T-cell (primary cell): ENCODE results near the gene WFDC11. TPM values are rescaled to one million over a fixed set of nuclear protein-coding genes. Genes with fewer than 3 reads are reported as not detected.
A peak's percentile ranks its signal among the peaks of the same experiment; 100 is the strongest.
"Not testable (repeated sequence)": the region's sequence is repeated elsewhere in the genome, so short reads cannot be mapped to it uniquely, and the experiment has no call there.

ENCODE experiments used
- ATAC-seq, 4 experiments: fragments of 200-7000 bp in 3 of 4; fragments of 150-1000 bp in 1 of 4; cut with Tn5 transposase; replicated peaks in 1 of 4; 1 replicate in 3 of 4; 2 replicates in 1 of 4; pipeline ENCODE4 v1.10.0; 2021; ENCODE audit warnings: moderate library complexity in 3 of 4, mild to moderate bottlenecking in 2 of 4, moderate number of reproducible peaks in 1 of 4
- CTCF ChIA-PET, 2 donors: fragments of 300-600 bp; sonication (Branson Sonifier 250); formaldehyde crosslinking; loops; one replicate each; lab custom pipeline; 2022; ENCODE audit warnings: antibody characterized with exemption in 2 of 2; lab: Charles Lee
- POLR2A ChIA-PET, 2 donors: fragments of 300-600 bp; sonication (Branson Sonifier 250); formaldehyde crosslinking; loops; one replicate each; lab custom pipeline; 2022; ENCODE audit warnings: antibody characterized with exemption in 2 of 2; lab: Charles Lee
- DNase-seq, 35 experiments: peaks; one replicate each; pipeline versions ENCODE4 v3.0.0 to v3.0.0-alpha.2; 2013 to 2023
- H3K27ac ChIP-seq: one replicate; pipeline ENCODE4 v1.5.1; 2013; ENCODE audit warnings: low read length
- H3K27me3 ChIP-seq, 2 experiments: replicated peaks in 1 of 2; 1 replicate in 1 of 2; 2 replicates in 1 of 2; pipeline versions ENCODE4 v1.6.1 to v1.7.0; 2013; ENCODE audit warnings: low read length in 1 of 2, mixed read lengths in 1 of 2; ENCODE audit not compliant: control insufficient read depth in 2 of 2, insufficient read depth in 2 of 2; ENCODE audit errors: extremely low read depth in 1 of 2
- H3K36me3 ChIP-seq, 2 donors: 1 replicate in 1 of 2; 2 replicates in 1 of 2; pipeline versions ENCODE4 v1.6.1 to v1.7.0; 2013; ENCODE audit warnings: low read length in 1 of 2; ENCODE audit not compliant: control insufficient read depth in 2 of 2, insufficient read depth in 1 of 2; ENCODE audit errors: extremely low read depth in 1 of 2
- H3K4me1 ChIP-seq, 2 experiments: 1 replicate in 1 of 2; 2 replicates in 1 of 2; pipeline versions ENCODE4 v1.6.1 to v1.7.0; 2013; ENCODE audit warnings: low read length in 2 of 2, mixed read lengths in 1 of 2; ENCODE audit not compliant: insufficient read depth in 2 of 2, control insufficient read depth in 1 of 2; ENCODE audit errors: extremely low read depth in 1 of 2
- H3K4me3 ChIP-seq, 2 donors: 1 replicate in 1 of 2; 2 replicates in 1 of 2; pipeline versions ENCODE4 v1.5.1 to v1.7.0; 2013; ENCODE audit warnings: mild to moderate bottlenecking in 2 of 2, low read length in 1 of 2, moderate library complexity in 1 of 2; ENCODE audit not compliant: control insufficient read depth in 1 of 2; ENCODE audit errors: extremely low read depth in 1 of 2
- H3K9me3 ChIP-seq: 2 replicates; pipeline ENCODE4 v1.7.0; 2013
- H3K27ac Mint-ChIP-seq, 2 donors: one replicate each; pipeline ENCODE4 v1.8.0; 2020 to 2021; ENCODE audit warnings: mild to moderate bottlenecking in 2 of 2, mixed read lengths in 2 of 2
- H3K27me3 Mint-ChIP-seq, 2 donors: one replicate each; pipeline ENCODE4 v1.8.0; 2021 to 2022; ENCODE audit warnings: mixed read lengths in 2 of 2
- H3K36me3 Mint-ChIP-seq: one replicate; pipeline ENCODE4 v1.8.0; 2021; ENCODE audit warnings: mixed read lengths
- H3K4me1 Mint-ChIP-seq, 3 donors: one replicate each; pipeline ENCODE4 v1.8.0; 2020 to 2022; ENCODE audit warnings: mixed read lengths in 3 of 3, mild to moderate bottlenecking in 1 of 3
- H3K4me3 Mint-ChIP-seq, 3 donors: one replicate each; pipeline ENCODE4 v1.8.0; 2020 to 2022; ENCODE audit warnings: mild to moderate bottlenecking in 3 of 3, mixed read lengths in 3 of 3, moderate library complexity in 3 of 3
- H3K9me3 Mint-ChIP-seq, 3 donors: one replicate each; pipeline ENCODE4 v1.8.0; 2020 to 2022; ENCODE audit warnings: mixed read lengths in 3 of 3
- WGBS: methylation state at CpG from one replicate; pipeline ENCODE4 v1.1.5; 2013; ENCODE audit warnings: missing lambda C conversion rate; ENCODE audit not compliant: insufficient coverage; 5-methylcytosine and 5-hydroxymethylcytosine counted together
- total RNA-seq, 35 experiments: library from RNA in 6 of 35; stranded (reverse) in 6 of 35; fragments of 120-200 nt in 1 of 35; gene quantifications; one replicate each; pipeline versions ENCODE4 v1.2.1 to v1.2.4 and lab custom pipeline; 2013 to 2026

The WFDC11 gene
- total RNA-seq (not detected), total RNA-seq (lab: John Stamatoyannopoulos, UW) (0 to 0.06 (median 0) reads per million in 29 experiments)
- total RNA-seq (2013) = not detected

DNA sequence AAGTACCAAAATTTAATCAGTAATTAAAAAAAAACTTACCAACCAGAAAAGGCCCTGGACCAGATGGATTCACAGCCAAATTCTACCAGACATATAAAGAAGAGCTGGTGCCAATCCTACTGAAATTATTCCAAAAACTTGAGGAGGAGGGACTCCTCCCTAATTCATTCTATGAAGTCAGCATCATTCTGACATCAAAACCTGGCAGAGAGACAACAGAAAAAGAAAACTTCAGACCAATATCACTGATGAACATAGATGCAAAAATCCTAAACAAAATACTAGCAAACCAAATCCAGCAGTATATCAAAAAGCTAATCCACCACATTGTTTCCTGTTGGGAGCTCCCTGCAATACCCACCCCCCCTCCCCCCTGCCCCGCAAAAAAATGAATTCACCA lies at the start of gene WFDC11:
TSS of gene WFDC11 (minus strand) at position 101 of the 400 bp plus-strand sequence. CDS start 19,639 bp downstream, outside the sequence.
- H3K36me3 Mint-ChIP-seq = no peaks in the 10 kb centered on the region
- no peaks in the 10 kb centered on the region for H3K9me3 ChIP-seq
- H3K27ac Mint-ChIP-seq = no peak within 1 kb of the TSS
- no CpG with 5 or more reads among the region's 1 CpG for WGBS
- H3K36me3 ChIP-seq = no peaks in the 10 kb centered on the region
- no peak within 1 kb of the TSS for H3K27ac ChIP-seq
- H3K4me3 ChIP-seq = no peak within 1 kb of the TSS
- peaks cover 25 to 43% of the 10 kb centered on the region in 2 donors for H3K27me3 Mint-ChIP-seq
- peaks cover under 1 to 4% (median 3%) of the 10 kb centered on the region in 3 donors for H3K9me3 Mint-ChIP-seq
- DNase-seq (no peak), ATAC-seq (no peak)
- no peak within 1 kb of the TSS for H3K4me3 Mint-ChIP-seq
- H3K4me1 ChIP-seq = no peaks in the 10 kb centered on the region
- ChIA-PET POLR2A (no interaction called here), CTCF (no interaction called here)
- peaks cover 0 to 9% of the 10 kb centered on the region in 2 experiments for H3K27me3 ChIP-seq
- H3K4me1 Mint-ChIP-seq = no peaks in the 10 kb centered on the region

DNA sequence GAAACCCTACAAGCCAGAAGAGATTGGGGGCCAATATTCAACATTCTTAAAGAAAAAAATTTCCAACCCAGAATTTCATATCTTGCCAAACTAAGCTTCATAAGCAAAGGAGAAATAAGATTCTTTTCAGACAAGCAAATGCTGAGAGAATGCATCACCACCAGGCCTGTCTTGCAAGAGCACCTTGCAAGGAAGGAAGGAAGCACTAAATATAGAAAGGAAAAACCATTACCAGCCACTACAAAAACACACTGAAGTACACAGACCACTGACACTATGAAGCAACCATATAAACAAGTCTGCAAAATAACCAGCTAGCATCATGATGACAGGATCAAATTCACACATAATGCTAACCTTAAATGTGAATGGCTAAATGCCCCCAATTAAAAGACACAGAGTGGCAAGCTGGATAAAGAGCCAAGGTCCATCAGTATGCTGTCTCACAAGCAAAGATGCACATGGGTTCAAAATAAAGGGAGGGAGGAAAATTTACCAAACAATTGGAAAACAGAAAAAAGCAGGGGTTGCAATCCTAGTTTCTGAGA lies 46.2 kb upstream of the WFDC11 start:
- ATAC-seq, H3K27ac ChIP-seq, H3K4me3 ChIP-seq, H3K9me3 Mint-ChIP-seq, H3K27ac Mint-ChIP-seq, CTCF ChIA-PET, H3K4me1 ChIP-seq, H3K36me3 ChIP-seq, H3K4me3 Mint-ChIP-seq, POLR2A ChIA-PET, DNase-seq, H3K9me3 ChIP-seq, H3K4me1 Mint-ChIP-seq, H3K36me3 Mint-ChIP-seq: not testable (repeated sequence)
- H3K27me3 Mint-ChIP-seq = peaks cover 30 to 50% of the 10 kb centered on the region in 2 donors
- peaks cover 0 to 13% of the 10 kb centered on the region in 2 experiments for H3K27me3 ChIP-seq

DNA sequence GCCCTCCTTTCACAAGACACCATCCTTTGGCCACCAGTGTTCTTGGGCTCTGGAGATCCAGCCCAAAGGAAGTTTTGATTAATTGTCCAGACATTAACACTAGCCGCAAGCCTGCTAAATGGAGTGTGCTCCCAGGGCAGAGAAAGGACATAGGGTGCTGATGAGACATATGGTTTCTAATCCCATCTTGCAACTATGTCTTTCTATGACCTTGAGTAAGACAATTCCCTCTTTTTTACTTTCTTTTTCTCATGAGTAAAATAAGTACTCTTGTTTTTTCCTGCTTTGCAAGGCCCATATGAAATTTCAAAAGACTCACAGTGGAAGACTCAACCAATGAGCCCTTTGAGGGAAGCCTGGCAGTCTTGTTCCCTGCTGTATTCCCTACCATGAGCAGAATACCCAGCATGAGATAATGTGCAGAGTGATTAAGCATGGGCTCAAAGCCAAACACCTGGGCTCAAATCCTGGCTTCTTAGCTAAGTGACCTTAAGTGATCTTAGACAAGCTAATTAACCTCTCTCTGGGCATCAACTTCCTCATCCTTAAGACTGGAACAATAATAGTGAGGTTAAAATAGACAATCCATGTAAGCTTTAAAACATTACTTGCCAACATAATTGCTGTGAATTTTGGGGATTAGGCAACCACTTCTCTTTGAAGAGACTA lies 35.1 kb upstream of the WFDC11 start, which contains the start of gene WFDC10B:
TSS of gene WFDC10B (minus strand) at position 51 of the 669 bp plus-strand sequence. CDS start 19,027 bp downstream, outside the sequence.
- Histone ChIP-seq H3K4me3 (no peak within 1 kb of the TSS), H3K27ac (no peak within 1 kb of the TSS), H3K36me3 (no peaks in the 10 kb centered on the region), H3K9me3 (no peaks in the 10 kb centered on the region), H3K4me1 (no peaks in the 10 kb centered on the region), H3K27me3 (peaks cover 0 to 15% of the 10 kb centered on the region in 2 experiments)
- ATAC-seq (no peak), DNase-seq (no peak)
- Mint-ChIP-seq H3K9me3 (no peaks in the 10 kb centered on the region), H3K4me3 (no peak within 1 kb of the TSS), H3K4me1 (no peaks in the 10 kb centered on the region), H3K27ac (peak within 1 kb of the TSS in 1 of 2 donors; percentile 7), H3K36me3 (no peaks in the 10 kb centered on the region), H3K27me3 (peaks cover 29 to 51% of the 10 kb centered on the region in 2 donors)
- no CpG with 5 or more reads among the region's 1 CpG for WGBS
- CTCF ChIA-PET = no interaction called here
- POLR2A ChIA-PET = no interaction called here

DNA sequence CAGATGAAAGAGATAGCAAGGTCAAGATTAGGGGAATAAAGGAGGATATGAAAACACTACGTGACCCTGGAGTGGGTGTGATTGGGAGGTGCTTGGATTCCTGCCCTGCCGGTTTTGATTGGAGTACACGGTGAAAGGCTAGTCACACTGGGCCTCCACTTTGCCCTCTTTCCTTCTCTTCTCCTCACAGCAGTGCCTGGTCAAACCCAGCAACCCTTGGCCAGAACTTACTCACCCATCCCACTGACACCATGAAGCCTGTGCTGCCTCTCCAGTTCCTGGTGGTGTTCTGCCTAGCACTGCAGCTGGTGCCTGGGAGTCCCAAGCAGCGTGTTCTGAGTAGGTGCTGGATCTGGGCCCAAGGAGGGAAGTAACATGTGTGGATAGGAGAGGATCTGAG lies 31.8 kb upstream of the WFDC11 start, which contains the start of gene WFDC13:
TSS of gene WFDC13 (plus strand) at position 166 of the 400 bp plus-strand sequence. CDS start at position 252, 86 bp downstream.
- Histone ChIP-seq H3K27ac (no peak within 1 kb of the TSS), H3K4me3 (no peak within 1 kb of the TSS), H3K4me1 (no peaks in the 10 kb centered on the region), H3K9me3 (no peaks in the 10 kb centered on the region), H3K27me3 (peaks cover 0 to 15% of the 10 kb centered on the region in 2 experiments), H3K36me3 (no peaks in the 10 kb centered on the region)
- 11% methylated on average over 1 of the region's 4 CpGs for WGBS
- no peak for ATAC-seq
- no peak for DNase-seq
- Mint-ChIP-seq H3K4me3 (no peak within 1 kb of the TSS), H3K4me1 (no peaks in the 10 kb centered on the region), H3K27ac (no peak within 1 kb of the TSS), H3K27me3 (peaks cover 19 to 26% of the 10 kb centered on the region in 2 donors), H3K9me3 (no peaks in the 10 kb centered on the region), H3K36me3 (no peaks in the 10 kb centered on the region)
- ChIA-PET POLR2A (no interaction called here), CTCF (interaction anchor here in 1 of 2 donors (0.7 kb wide), 1 partner anchor 90 kb away, joined by 4 read pairs; no protein-coding TSS in a partner anchor)

DNA sequence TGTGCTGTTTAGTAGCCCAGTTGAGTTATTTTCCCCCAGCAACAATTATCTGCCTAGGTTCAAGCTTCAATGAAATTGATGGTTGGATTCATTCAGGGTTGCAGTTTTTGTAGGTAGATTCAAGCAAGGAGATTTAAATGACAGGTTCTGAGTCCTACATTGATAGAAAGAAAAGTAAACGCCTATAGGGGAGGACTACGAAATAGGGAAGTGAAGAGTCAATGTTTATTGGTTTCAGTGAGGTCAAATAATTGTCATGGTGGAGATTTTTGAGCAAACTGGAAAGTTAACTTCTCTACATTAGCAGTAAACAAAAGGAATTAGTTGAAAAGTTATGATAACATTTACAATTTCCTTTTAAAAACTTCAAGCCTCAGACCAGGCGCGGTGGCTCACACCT lies 31.1 kb upstream of the WFDC11 start:
- no peaks in the 10 kb centered on the region for H3K4me1 Mint-ChIP-seq
- Histone ChIP-seq H3K27ac (no peak overlapping the region), H3K36me3 (no peaks in the 10 kb centered on the region), H3K9me3 (no peaks in the 10 kb centered on the region), H3K27me3 (peaks cover 0 to 12% of the 10 kb centered on the region in 2 experiments), H3K4me3 (no peak overlapping the region), H3K4me1 (no peaks in the 10 kb centered on the region)
- ChIA-PET POLR2A (no interaction called here), CTCF (no interaction called here)
- H3K9me3 Mint-ChIP-seq = no peaks in the 10 kb centered on the region
- no peak overlapping the region for H3K27ac Mint-ChIP-seq
- H3K4me3 Mint-ChIP-seq = no peak overlapping the region
- peaks cover 17 to 23% of the 10 kb centered on the region in 2 donors for H3K27me3 Mint-ChIP-seq
- DNase-seq (no peak), ATAC-seq (no peak)
- no CpG with 5 or more reads among the region's 4 CpGs for WGBS
- no peaks in the 10 kb centered on the region for H3K36me3 Mint-ChIP-seq

DNA sequence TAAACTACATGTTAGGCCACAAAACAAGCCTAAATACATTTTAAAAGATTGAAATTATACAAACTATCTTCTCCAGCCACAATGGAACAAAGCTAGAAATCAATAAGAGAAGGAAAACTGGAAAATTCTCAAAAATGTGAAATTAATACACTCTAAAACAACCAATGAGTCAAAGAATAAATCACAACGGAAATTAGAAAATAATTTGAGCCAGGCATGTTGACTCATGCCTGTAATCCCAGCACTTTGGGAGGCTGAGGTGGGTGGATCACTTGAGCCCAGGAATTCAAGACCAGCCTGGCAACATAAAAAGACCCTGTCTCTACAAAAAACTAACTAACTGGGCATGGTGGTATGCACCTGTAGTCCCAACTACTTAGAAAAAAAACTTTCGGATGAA lies 25.5 kb upstream of the WFDC11 start:
- no peak overlapping the region for H3K4me3 Mint-ChIP-seq
- peaks cover 26 to 34% of the 10 kb centered on the region in 2 donors for H3K27me3 Mint-ChIP-seq
- ChIA-PET POLR2A (no interaction called here), CTCF (no interaction called here)
- Histone ChIP-seq H3K27me3 (peaks cover 0 to 4% of the 10 kb centered on the region in 2 experiments), H3K9me3 (no peaks in the 10 kb centered on the region), H3K27ac (no peak overlapping the region), H3K4me3 (no peak overlapping the region), H3K36me3 (no peaks in the 10 kb centered on the region), H3K4me1 (no peaks in the 10 kb centered on the region)
- no peak for DNase-seq
- WGBS = no CpG with 5 or more reads among the region's 2 CpGs
- no peaks in the 10 kb centered on the region for H3K4me1 Mint-ChIP-seq
- no peaks in the 10 kb centered on the region for H3K36me3 Mint-ChIP-seq
- H3K9me3 Mint-ChIP-seq = peaks cover 0 to 8% (median 0%) of the 10 kb centered on the region in 3 donors
- no peak overlapping the region for H3K27ac Mint-ChIP-seq
- no peak for ATAC-seq
